AG09309 (cell line): Measurements from ENCODE around the gene PTPN11.

Source experiments
- DNase-seq: peaks from one replicate; pipeline ENCODE4 v3.0.0-alpha.2; 2010; ENCODE audit warnings: low read depth
- H3K4me3 ChIP-seq: 2 replicates; pipeline ENCODE4 v1.5.1; 2011; ENCODE audit warnings: mild to moderate bottlenecking, low read depth, low read length, moderate library complexity; ENCODE audit not compliant: control insufficient read depth
- CTCF ChIP-seq: IDR thresholded peaks from 2 replicates; pipeline ENCODE4 v1.5.1; 2011; ENCODE audit warnings: mild to moderate bottlenecking, low read depth, low read length, inconsistent platforms; ENCODE audit not compliant: insufficient read depth, control insufficient read depth; ENCODE audit errors: missing control alignments

Gene PTPN11

GRCh38 chr12:112546339-112546738, 127.6 kb downstream of the PTPN11 start:
- H3K4me3 ChIP-seq = no peak overlapping the region
- DNase-seq = no peak
- TF ChIP-seq CTCF = no peak

- DNase-seq = no peak
- no peak for TF ChIP-seq CTCF
- H3K4me3 ChIP-seq = no peak overlapping the region
Observed at GRCh38 chr12:112546996-112547395, 128.2 kb downstream of the PTPN11 start.

GRCh38 chr12:112549031-112549430, 130.3 kb downstream of the PTPN11 start:
- no peak for TF ChIP-seq CTCF
- no peak overlapping the region for H3K4me3 ChIP-seq
- DNase-seq = no peak

- no peak overlapping the region for H3K4me3 ChIP-seq
- no peak for TF ChIP-seq CTCF
- DNase-seq = no peak
Observed at GRCh38 chr12:112551681-112552080, 132.9 kb downstream of the PTPN11 start.

GRCh38 chr12:112555621-112556233, 137.0 kb downstream of the PTPN11 start:
- H3K4me3 ChIP-seq = no peak overlapping the region
- no peak for TF ChIP-seq CTCF
- no peak for DNase-seq

GRCh38 chr12:112557951-112558630, 139.3 kb downstream of the PTPN11 start:
- no peak overlapping the region for H3K4me3 ChIP-seq
- no peak for DNase-seq
- TF ChIP-seq CTCF = no peak
